HepG2 (cell line): ENCODE measurements around the gene VPREB1.
"Not testable (repeated sequence)": the region's sequence is repeated elsewhere in the genome, so short reads cannot be mapped to it uniquely, and the experiment has no call there.

Experiments used
- HMG20B ChIP-seq: conservative IDR thresholded peaks from 2 replicates; pipeline ENCODE4 v1.6.1; 2016; ENCODE audit warnings: missing genetic modification reagents, missing compliant biosample characterization
- PHF8 ChIP-seq: sonication (generic); formaldehyde crosslinking; IDR thresholded peaks from 2 replicates; pipeline ENCODE4 v1.5.0; 2020; ENCODE audit warnings: missing genetic modification reagents
- ZNF207 ChIP-seq: fragments of 450-650 bp; IDR thresholded peaks from 2 replicates; pipeline ENCODE4 v1.6.1; 2016; ENCODE audit warnings: antibody characterized with exemption, borderline replicate concordance

- not testable (repeated sequence) for TF ChIP-seq HMG20B (CRISPR knock-in tag); PHF8 (CRISPR knock-in tag); ZNF207
Measured at GRCh38 chr22:22260169-22260568, 15.6 kb downstream of the VPREB1 start.
